ENCODE results near the gene MIS12. TPM values are rescaled to one million over a fixed set of nuclear protein-coding genes. Genes with fewer than 3 reads are reported as not detected.

Gene MIS12
- total RNA-seq, 1 donor from 2014 or later = 14.0 TPM

DNA sequence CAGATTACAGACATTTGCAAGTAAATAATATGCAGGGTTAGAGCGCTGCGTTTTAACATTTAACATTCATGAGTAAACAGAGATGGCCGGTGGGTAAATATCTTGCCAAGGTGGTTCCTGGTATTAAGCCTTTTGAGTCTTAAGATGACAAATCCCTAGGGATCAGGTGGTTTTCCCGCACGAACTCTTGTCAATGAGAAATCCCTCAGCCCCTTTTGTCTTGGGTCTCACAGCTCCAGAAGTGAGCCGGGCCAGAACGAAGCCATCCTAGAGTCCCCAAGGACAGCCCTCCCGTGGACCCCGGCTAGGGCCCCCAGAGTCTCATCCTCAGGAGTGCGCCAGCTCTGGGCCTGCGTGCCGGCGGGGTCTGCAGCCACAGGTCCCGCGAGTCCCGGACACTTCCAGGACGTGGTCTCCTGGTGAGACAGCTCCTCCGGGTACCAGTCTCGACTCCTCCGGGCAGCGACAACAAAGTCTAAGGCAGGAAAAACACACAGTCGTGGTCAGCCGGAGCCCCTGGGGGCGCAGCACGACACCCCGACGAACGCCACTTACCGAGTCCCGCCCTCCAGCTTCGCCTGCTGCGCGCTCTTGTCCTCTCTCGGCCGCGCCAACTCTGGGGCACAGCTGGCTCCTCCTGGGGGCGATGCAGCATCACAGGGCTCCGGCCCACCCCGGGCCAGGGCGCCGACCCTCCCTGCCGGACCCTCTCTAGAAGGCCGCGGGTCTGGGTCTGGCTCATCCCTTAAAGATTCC lies 13.3 kb downstream of the MIS12 start:
- Mint-ChIP-seq H3K27ac (ENCODE audit: unreplicated experiment) (no peak overlapping the region), H3K4me3 (ENCODE audit: unreplicated experiment) (peak overlapping the region; percentile 93)

DNA sequence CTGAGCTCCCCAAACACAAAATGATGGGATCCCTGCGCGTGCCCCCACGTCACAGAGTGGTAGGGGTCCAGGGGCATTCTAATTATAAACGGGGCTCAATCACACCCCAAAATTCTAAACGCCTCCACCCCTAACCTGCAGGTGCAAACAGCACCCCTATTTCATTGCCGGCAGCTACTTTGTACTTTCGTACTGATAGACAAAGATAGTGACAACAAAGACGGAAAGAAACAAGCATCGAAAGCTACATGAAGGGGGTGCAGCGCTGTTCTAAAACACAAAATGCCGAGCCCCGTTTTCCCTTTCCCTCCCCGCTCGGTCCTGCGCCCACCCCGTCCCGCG lies 13.9 kb downstream of the MIS12 start:
- H3K9me3 Mint-ChIP-seq (ENCODE audit: low read depth) = no peaks in the 10 kb centered on the region
- H3K36me3 Mint-ChIP-seq (ENCODE audit: low read depth) = no peaks in the 10 kb centered on the region
- H3K4me1 Mint-ChIP-seq (ENCODE audit: low read depth) = peaks cover 20% of the 10 kb centered on the region
- H3K27me3 Mint-ChIP-seq (ENCODE audit: low read depth) = no peaks in the 10 kb centered on the region
- DNase-seq (ENCODE audit: low spot score) = no peak
- TF ChIP-seq, protein P1, sequence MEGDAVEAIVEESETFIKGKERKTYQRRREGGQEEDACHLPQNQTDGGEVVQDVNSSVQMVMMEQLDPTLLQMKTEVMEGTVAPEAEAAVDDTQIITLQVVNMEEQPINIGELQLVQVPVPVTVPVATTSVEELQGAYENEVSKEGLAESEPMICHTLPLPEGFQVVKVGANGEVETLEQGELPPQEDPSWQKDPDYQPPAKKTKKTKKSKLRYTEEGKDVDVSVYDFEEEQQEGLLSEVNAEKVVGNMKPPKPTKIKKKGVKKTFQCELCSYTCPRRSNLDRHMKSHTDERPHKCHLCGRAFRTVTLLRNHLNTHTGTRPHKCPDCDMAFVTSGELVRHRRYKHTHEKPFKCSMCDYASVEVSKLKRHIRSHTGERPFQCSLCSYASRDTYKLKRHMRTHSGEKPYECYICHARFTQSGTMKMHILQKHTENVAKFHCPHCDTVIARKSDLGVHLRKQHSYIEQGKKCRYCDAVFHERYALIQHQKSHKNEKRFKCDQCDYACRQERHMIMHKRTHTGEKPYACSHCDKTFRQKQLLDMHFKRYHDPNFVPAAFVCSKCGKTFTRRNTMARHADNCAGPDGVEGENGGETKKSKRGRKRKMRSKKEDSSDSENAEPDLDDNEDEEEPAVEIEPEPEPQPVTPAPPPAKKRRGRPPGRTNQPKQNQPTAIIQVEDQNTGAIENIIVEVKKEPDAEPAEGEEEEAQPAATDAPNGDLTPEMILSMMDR (IDR thresholded peaks at IDR 0.05) = no peak
- peak overlapping the region; percentile 54 for H3K27ac Mint-ChIP-seq (ENCODE audit: unreplicated experiment)
- H3K4me3 Mint-ChIP-seq (ENCODE audit: unreplicated experiment) = peak overlapping the region; percentile 93

More for the DNA sequence above, 13.3 kb downstream of the MIS12 start:
- Mint-ChIP-seq H3K9me3 (ENCODE audit: low read depth) (no peaks in the 10 kb centered on the region), H3K36me3 (ENCODE audit: low read depth) (no peaks in the 10 kb centered on the region), H3K4me1 (ENCODE audit: low read depth) (peaks cover 20% of the 10 kb centered on the region), H3K27me3 (ENCODE audit: low read depth) (no peaks in the 10 kb centered on the region)
- DNase-seq (ENCODE audit: low spot score) = no peak
- TF ChIP-seq, protein P1 (IDR thresholded peaks at IDR 0.05) = no peak

DNA sequence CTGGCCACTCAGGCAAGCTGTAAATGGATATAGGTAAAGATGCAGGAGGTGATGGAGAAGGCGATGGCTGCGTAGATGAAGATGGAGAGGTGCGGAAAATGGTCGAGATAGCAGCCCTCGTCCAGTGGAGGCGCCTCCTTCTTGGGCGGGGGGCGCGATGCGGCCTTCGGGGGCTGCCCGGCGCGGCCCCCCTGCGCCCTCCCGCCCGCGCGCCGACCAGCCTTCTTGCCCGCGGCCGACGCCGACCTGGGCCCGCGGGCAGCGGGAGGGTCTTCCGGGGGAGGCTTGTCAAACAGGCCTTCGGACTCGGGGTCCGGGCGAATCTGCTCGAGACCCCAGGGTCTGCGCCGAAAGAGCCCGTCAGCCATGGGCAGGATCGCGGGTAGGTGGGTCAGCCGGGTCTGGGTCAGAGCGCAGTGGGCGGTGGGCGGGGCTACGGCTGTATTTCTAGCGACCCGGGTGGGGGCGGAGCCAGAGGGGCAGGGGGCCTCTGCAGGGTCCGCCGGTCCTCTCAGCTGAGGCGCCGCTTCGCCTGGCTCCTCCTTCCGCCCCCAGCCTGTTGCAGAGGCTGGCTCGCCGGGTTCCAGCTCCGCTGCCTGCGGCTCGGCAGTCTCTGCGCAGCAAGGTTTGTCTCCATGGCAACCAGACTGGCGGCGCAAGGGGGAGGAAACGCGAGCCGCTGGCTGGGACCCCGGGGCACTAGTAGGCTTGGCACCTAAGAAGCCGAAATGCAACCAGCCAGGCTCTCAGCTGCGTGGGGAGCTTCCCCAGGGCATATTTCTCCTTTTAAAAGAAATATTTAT lies 14.4 kb downstream of the MIS12 start:
- DNase-seq (ENCODE audit: low spot score) = peak; percentile 96
- H3K27ac Mint-ChIP-seq (ENCODE audit: unreplicated experiment) = peak overlapping the region; percentile 66
- H3K36me3 Mint-ChIP-seq (ENCODE audit: low read depth) = no peaks in the 10 kb centered on the region
- peak overlapping the region; percentile 93 for H3K4me3 Mint-ChIP-seq (ENCODE audit: unreplicated experiment)
- TF ChIP-seq, protein P1 (IDR thresholded peaks at IDR 0.05) = no peak
- peaks cover 20% of the 10 kb centered on the region for H3K4me1 Mint-ChIP-seq (ENCODE audit: low read depth)
- no peaks in the 10 kb centered on the region for H3K9me3 Mint-ChIP-seq (ENCODE audit: low read depth)
- no peaks in the 10 kb centered on the region for H3K27me3 Mint-ChIP-seq (ENCODE audit: low read depth)

- DNase-seq (ENCODE audit: low spot score) = no peak
- Mint-ChIP-seq H3K27ac (ENCODE audit: unreplicated experiment) (peak overlapping the region; percentile 37), H3K4me1 (ENCODE audit: low read depth) (peaks cover 20% of the 10 kb centered on the region), H3K36me3 (ENCODE audit: low read depth) (no peaks in the 10 kb centered on the region), H3K4me3 (ENCODE audit: unreplicated experiment) (peak overlapping the region; percentile 93), H3K9me3 (ENCODE audit: low read depth) (no peaks in the 10 kb centered on the region), H3K27me3 (ENCODE audit: low read depth) (no peaks in the 10 kb centered on the region)
- TF ChIP-seq, protein P1 (IDR thresholded peaks at IDR 0.05) = no peak
Observed at GRCh38 chr17:5501685-5502084, 15.3 kb downstream of the MIS12 start.

DNA sequence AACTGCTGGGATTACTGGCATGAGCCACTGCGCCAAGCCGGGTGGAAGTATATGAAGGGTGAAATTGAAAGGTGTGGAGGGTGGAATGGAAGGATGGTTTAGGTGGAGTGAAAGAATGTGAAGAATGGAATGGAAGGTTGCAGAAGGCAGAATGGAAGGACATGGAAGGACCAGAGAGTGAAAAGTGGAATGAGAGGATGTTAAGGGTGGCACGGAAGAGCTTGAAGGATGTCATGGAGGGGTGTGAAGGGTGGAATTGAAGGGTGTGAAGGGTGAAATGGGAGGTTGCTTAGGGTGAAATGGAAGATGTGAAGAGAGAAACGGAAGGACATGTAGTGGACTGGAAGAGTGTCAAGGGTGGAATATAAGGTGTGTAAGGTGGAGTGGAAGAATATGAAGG lies 16.2 kb downstream of the MIS12 start:
- H3K4me1 Mint-ChIP-seq (ENCODE audit: low read depth) = peaks cover 20% of the 10 kb centered on the region
- no peak overlapping the region for H3K27ac Mint-ChIP-seq (ENCODE audit: unreplicated experiment)
- no peak for DNase-seq (ENCODE audit: low spot score)
- H3K27me3 Mint-ChIP-seq (ENCODE audit: low read depth) = no peaks in the 10 kb centered on the region
- no peaks in the 10 kb centered on the region for H3K36me3 Mint-ChIP-seq (ENCODE audit: low read depth)
- no peaks in the 10 kb centered on the region for H3K9me3 Mint-ChIP-seq (ENCODE audit: low read depth)
- no peak overlapping the region for H3K4me3 Mint-ChIP-seq (ENCODE audit: unreplicated experiment)
- TF ChIP-seq, protein P1 (IDR thresholded peaks at IDR 0.05) = no peak
